KMS-11 (cell line): Measurements from ENCODE around the gene UBQLN4.

Experiments used
- H2AFZ ChIP-seq: fragments of 200-600 bp; sonication (generic); 2 replicates; pipeline ENCODE4 v1.6.1; 2016; ENCODE audit warnings: antibody characterized with exemption, mixed run types, low read depth
- H3K27ac ChIP-seq: fragments of 200-600 bp; sonication (generic); 2 replicates; pipeline ENCODE4 v1.6.1; 2016; ENCODE audit warnings: mild to moderate bottlenecking, mixed run types
- H3K27me3 ChIP-seq: fragments of 200-600 bp; sonication (generic); 2 replicates; pipeline ENCODE4 v1.6.1; 2017; ENCODE audit warnings: mild to moderate bottlenecking, low read depth, mixed run types, moderate library complexity; ENCODE audit not compliant: insufficient read depth
- H3K36me3 ChIP-seq: fragments of 200-600 bp; sonication (generic); 2 replicates; pipeline ENCODE4 v1.6.1; 2017; ENCODE audit warnings: mild to moderate bottlenecking, mixed run types; ENCODE audit not compliant: insufficient read depth
- H3K4me1 ChIP-seq: fragments of 200-600 bp; sonication (generic); 2 replicates; pipeline ENCODE4 v1.6.1; 2016; ENCODE audit warnings: mild to moderate bottlenecking, low read depth, mixed run types; ENCODE audit not compliant: poor library complexity, severe bottlenecking
- H3K4me2 ChIP-seq: fragments of 200-600 bp; sonication (generic); 2 replicates; pipeline ENCODE4 v1.7.0; 2016; ENCODE audit warnings: mild to moderate bottlenecking, mixed run types
- H3K4me3 ChIP-seq: fragments of 200-600 bp; sonication (generic); IDR thresholded peaks from 2 replicates; pipeline ENCODE4 v1.6.1; 2017; ENCODE audit warnings: low read depth, low read length, mixed read lengths; ENCODE audit not compliant: insufficient read depth
- H3K79me2 ChIP-seq: fragments of 200-600 bp; sonication (generic); 2 replicates; pipeline ENCODE4 v1.6.1; 2016; ENCODE audit warnings: low read depth, mixed run types; ENCODE audit not compliant: insufficient read depth
- H3K9ac ChIP-seq: fragments of 200-600 bp; sonication (generic); 2 replicates; pipeline ENCODE4 v1.6.1; 2016; ENCODE audit warnings: mild to moderate bottlenecking, mixed run types
- H4K20me1 ChIP-seq: fragments of 200-600 bp; sonication (generic); 2 replicates; pipeline ENCODE4 v1.6.1; 2016; ENCODE audit warnings: mild to moderate bottlenecking, mixed run types; ENCODE audit not compliant: insufficient read depth
- TF ChIP-seq, protein P1 (sequence below): fragments of 200-600 bp; sonication (generic); conservative IDR thresholded peaks from 2 replicates; pipeline ENCODE4 v1.6.1; 2017; ENCODE audit warnings: low read depth, mild to moderate bottlenecking, antibody characterized with exemption, low read length, moderate library complexity, mixed read lengths

Gene UBQLN4

GRCh38 chr1:156099282-156099681 is 45.7 kb upstream of the UBQLN4 start:
- no peak overlapping the region for H3K4me2 ChIP-seq
- H3K79me2 ChIP-seq = no peaks in the 10 kb centered on the region
- no peak overlapping the region for H2AFZ ChIP-seq
- no peak overlapping the region for H3K9ac ChIP-seq
- no peak overlapping the region for H3K4me3 ChIP-seq
- H4K20me1 ChIP-seq = no peaks in the 10 kb centered on the region
- peak overlapping the region; percentile 2; the same call in 1 of the 2 replicates for H3K27ac ChIP-seq
- TF ChIP-seq, protein P1, sequence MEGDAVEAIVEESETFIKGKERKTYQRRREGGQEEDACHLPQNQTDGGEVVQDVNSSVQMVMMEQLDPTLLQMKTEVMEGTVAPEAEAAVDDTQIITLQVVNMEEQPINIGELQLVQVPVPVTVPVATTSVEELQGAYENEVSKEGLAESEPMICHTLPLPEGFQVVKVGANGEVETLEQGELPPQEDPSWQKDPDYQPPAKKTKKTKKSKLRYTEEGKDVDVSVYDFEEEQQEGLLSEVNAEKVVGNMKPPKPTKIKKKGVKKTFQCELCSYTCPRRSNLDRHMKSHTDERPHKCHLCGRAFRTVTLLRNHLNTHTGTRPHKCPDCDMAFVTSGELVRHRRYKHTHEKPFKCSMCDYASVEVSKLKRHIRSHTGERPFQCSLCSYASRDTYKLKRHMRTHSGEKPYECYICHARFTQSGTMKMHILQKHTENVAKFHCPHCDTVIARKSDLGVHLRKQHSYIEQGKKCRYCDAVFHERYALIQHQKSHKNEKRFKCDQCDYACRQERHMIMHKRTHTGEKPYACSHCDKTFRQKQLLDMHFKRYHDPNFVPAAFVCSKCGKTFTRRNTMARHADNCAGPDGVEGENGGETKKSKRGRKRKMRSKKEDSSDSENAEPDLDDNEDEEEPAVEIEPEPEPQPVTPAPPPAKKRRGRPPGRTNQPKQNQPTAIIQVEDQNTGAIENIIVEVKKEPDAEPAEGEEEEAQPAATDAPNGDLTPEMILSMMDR = no peak
- H3K36me3 ChIP-seq = no peaks in the 10 kb centered on the region
- no peaks in the 10 kb centered on the region for H3K27me3 ChIP-seq
- H3K4me1 ChIP-seq = peaks cover 58% of the 10 kb centered on the region

DNA sequence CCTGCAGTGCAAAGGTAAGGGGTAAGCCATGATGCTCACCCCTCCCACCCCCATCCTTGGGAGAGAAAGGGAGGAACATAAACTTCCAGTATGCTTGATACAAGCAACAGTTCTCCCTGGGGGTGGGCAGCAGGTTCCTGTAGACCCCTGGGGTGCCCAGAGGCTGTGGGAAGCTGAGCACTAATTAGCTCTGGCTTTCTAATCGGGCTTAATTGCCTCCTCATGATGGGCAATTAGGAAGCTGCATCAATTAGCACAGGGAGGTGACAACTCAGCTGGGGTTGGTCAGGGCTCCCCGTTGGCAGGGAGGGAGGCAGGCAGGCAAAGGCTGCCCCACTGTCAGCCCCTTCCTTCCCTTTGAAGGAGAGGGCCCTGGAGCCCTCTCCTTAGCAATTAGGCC is 45.2 kb upstream of the UBQLN4 start:
- Histone ChIP-seq H3K4me2 (no peak overlapping the region), H3K79me2 (no peaks in the 10 kb centered on the region), H3K27ac (peak overlapping the region; percentile 2; the same call in 1 of the 2 replicates), H3K4me1 (peaks cover 53% of the 10 kb centered on the region), H3K4me3 (no peak overlapping the region), H3K27me3 (no peaks in the 10 kb centered on the region), H4K20me1 (no peaks in the 10 kb centered on the region), H3K9ac (no peak overlapping the region), H2AFZ (no peak overlapping the region), H3K36me3 (no peaks in the 10 kb centered on the region)
- TF ChIP-seq, protein P1 = no peak

- Histone ChIP-seq H3K4me2 (peak overlapping the region; percentile 97), H3K79me2 (no peaks in the 10 kb centered on the region), H3K27me3 (no peaks in the 10 kb centered on the region), H3K27ac (peak overlapping the region; percentile 76), H3K4me1 (peaks cover 46% of the 10 kb centered on the region), H4K20me1 (no peaks in the 10 kb centered on the region), H3K4me3 (no peak overlapping the region), H3K36me3 (no peaks in the 10 kb centered on the region), H3K9ac (peak overlapping the region; percentile 53; the same call in 1 of the 2 replicates), H2AFZ (peak overlapping the region; percentile 66; the same call in 1 of the 2 replicates)
- TF ChIP-seq, protein P1 = no peak
These were observed 44.0 kb upstream of the UBQLN4 start for GRCh38 chr1:156097499-156098178.

DNA sequence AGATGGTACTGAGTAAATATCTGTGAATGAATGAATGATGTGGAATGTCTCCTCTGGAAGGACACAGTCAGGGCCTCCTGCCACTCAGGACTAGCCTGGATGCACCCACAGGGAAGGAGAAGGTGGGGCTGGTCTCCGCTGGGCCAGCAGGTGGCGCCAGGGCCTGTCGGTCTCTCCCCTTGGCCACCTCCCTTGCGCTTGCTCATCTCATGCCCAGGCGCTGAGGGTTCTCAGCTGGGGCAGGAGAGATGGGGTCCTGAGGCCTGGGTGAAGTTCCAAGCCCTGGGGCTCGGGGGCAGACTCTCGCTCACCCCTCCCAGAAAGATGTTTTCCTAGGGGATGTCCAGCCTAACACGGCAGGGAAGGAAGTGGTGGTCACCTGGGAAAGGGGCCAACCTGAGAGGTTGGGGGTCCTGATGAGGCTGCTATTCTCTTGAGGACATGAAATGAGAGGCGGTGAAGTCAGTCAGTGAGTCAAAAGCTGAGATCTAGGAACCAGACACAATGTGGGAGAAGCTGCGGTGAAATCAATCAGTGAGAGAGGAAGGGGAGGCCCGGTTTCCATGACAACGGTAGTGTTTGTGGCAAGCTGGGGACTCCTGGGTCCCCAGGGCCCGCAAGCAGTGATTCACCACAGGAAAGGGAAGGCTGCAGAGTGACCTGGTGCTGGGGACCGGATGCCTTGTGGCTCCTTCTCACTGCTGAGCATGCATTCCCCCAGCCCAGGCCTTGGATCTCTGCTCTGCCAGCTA is 43.2 kb upstream of the UBQLN4 start:
- H2AFZ ChIP-seq = peak overlapping the region; percentile 66
- H3K4me1 ChIP-seq = peaks cover 46% of the 10 kb centered on the region
- H3K27me3 ChIP-seq = no peaks in the 10 kb centered on the region
- H3K79me2 ChIP-seq = no peaks in the 10 kb centered on the region
- TF ChIP-seq, protein P1 = peak; percentile 100
- H4K20me1 ChIP-seq = no peaks in the 10 kb centered on the region
- H3K9ac ChIP-seq = peak overlapping the region; percentile 53
- H3K4me2 ChIP-seq = peak overlapping the region; percentile 97
- peak overlapping the region; percentile 76 for H3K27ac ChIP-seq
- H3K4me3 ChIP-seq = peak overlapping the region; percentile 99
- H3K36me3 ChIP-seq = no peaks in the 10 kb centered on the region
